Fibroblast of lung (primary cell): ENCODE measurements around the gene GNE.

Experiments used
- EZH2 ChIP-seq: IDR thresholded peaks from 2 replicates; pipeline ENCODE4 v1.5.1; 2012; ENCODE audit warnings: low read length, control low read depth, mild to moderate bottlenecking; ENCODE audit errors: missing control alignments
- TF ChIP-seq, protein P1 (sequence below), 2 donors: IDR thresholded peaks in 1 of 2; conservative IDR thresholded peaks in 1 of 2; 1 replicate in 1 of 2; 2 replicates in 1 of 2; pipeline ENCODE4 v1.5.1; 2011 to 2012; ENCODE audit warnings: low read length in 2 of 2, control low read depth in 1 of 2, inconsistent platforms in 1 of 2, low read depth in 1 of 2, mild to moderate bottlenecking in 1 of 2

DNA sequence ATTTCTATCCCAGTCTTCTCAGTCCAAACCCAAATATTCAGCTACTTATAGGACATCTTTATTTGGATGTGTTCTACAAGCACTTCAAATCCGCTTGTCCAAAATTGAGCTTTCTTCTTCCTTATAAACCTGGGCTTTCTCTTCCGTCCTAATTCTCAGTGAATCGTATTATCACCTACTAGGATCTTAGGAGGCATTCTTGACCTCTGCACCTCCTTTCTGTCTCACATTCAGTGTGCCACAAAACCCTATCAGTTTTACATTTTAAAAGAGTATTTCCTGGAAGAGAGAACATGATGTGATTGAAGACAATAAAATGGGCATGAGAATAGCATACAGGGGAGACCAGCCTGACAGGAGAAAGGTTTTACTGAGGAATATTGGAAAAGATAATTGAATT is 16.8 kb upstream of the GNE start:
- TF ChIP-seq, protein P1, sequence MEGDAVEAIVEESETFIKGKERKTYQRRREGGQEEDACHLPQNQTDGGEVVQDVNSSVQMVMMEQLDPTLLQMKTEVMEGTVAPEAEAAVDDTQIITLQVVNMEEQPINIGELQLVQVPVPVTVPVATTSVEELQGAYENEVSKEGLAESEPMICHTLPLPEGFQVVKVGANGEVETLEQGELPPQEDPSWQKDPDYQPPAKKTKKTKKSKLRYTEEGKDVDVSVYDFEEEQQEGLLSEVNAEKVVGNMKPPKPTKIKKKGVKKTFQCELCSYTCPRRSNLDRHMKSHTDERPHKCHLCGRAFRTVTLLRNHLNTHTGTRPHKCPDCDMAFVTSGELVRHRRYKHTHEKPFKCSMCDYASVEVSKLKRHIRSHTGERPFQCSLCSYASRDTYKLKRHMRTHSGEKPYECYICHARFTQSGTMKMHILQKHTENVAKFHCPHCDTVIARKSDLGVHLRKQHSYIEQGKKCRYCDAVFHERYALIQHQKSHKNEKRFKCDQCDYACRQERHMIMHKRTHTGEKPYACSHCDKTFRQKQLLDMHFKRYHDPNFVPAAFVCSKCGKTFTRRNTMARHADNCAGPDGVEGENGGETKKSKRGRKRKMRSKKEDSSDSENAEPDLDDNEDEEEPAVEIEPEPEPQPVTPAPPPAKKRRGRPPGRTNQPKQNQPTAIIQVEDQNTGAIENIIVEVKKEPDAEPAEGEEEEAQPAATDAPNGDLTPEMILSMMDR (conservative IDR thresholded peaks at IDR 0.05 in 1 of 2, IDR thresholded peaks at IDR 0.05 in 1 of 2; ENCODE audit: low read depth in 1 of 2, low read length in 2 of 2), result no peak
- no peak for TF ChIP-seq EZH2
